ENCODE measurements around the gene OLFML2B. TPM values are rescaled to one million over a fixed set of nuclear protein-coding genes. Genes with fewer than 3 reads are reported as not detected.

OLFML2B gene
- polyA plus RNA-seq, 1 experiment, result 3.5 TPM

GRCh38 chr1:161935264-161935663 is 88.4 kb downstream of the OLFML2B start:
- Histone ChIP-seq H3K36me3 (ENCODE audit: control insufficient read depth, insufficient read depth, low read length) (no peaks in the 10 kb centered on the region), H3K4me3 (ENCODE audit: low read depth, low read length) (no peak overlapping the region), H3K27me3 (ENCODE audit: control insufficient read depth, insufficient read depth, low read length) (no peaks in the 10 kb centered on the region)
- no peak for DNase-seq (ENCODE audit: low read depth)
- no peak for TF ChIP-seq CTCF (IDR thresholded peaks at IDR 0.05; ENCODE audit: insufficient read depth, low read depth, low read length)
- POLR2A ChIA-PET, result no interaction called here
- CTCF ChIA-PET, result no interaction called here

- DNase-seq (ENCODE audit: low read depth), result no peak
- Histone ChIP-seq H3K4me3 (ENCODE audit: low read depth, low read length) (no peak overlapping the region), H3K27me3 (ENCODE audit: control insufficient read depth, insufficient read depth, low read length) (no peaks in the 10 kb centered on the region), H3K36me3 (ENCODE audit: control insufficient read depth, insufficient read depth, low read length) (no peaks in the 10 kb centered on the region)
- TF ChIP-seq CTCF (IDR thresholded peaks at IDR 0.05; ENCODE audit: insufficient read depth, low read depth, low read length), result no peak
- ChIA-PET CTCF (interaction anchor here (0.6 to 0.9 kb wide), 2 partner anchors 10 to 131 kb away, joined by 3 to 4 read pairs; no protein-coding TSS in a partner anchor), POLR2A (no interaction called here)
Observed at GRCh38 chr1:161933592-161934588, 89.8 kb downstream of the OLFML2B start.

Other genes starting within 250 kb of the OLFML2B start
- gene NOS1AP, start 45.8 kb upstream of the OLFML2B start, polyA plus RNA-seq (2011; rRNA removed), result 0.39 and 0.50 TPM in 2 replicates